SH-SY5Y (cell line): ENCODE data around the gene PRDM2.

ENCODE experiments used
- GATA2 ChIP-seq: IDR thresholded peaks from 2 replicates; pipeline ENCODE4 v1.6.1; 2011; ENCODE audit warnings: mild to moderate bottlenecking, low read depth, low read length
- GATA3 ChIP-seq: IDR thresholded peaks from 2 replicates; pipeline ENCODE4 v1.6.1; 2011; ENCODE audit warnings: low read depth, mild to moderate bottlenecking, low read length, moderate library complexity

GRCh38 chr1:13828454-13829151 lies 128.6 kb downstream of the PRDM2 start:
- TF ChIP-seq GATA2 (no peak), GATA3 (no peak)
